ENCODE data around the gene CTRL.

DNA sequence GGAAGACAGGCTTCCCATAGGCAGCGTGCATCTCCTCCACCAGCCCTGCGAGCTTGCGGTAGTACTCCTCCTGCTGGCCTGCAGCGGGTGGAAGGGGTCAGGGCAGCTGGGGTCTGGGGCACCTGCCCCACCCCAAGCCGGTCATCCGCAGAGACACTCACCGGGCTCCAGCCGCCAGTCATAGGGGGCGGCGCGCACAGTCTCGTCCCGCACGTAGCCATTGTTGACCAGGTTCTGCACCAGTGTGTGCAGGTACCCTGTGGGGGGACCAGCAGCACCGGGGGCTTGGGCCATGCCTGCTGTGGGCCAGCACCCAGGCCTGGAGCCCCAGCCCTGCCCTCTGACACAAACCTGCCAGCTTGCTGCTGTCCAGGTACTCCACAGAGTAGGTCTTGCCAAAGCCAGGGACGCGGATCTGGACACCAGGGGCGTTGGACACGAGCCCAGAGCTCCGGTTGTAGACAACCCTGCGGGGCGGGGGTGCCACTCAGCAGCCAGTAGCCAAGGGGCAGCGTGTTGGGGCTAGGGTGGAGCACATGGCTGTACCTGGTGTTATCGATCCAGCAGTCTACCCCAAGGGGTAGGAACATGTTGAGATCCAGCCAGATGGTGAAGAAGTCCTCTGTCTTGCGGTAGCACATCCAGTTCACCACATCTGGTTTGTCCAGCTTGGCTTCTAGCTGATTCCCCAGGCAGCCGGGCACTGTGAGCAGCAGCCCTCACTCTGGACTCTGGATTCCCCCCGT is 11.0 kb upstream of the CTRL start:
- TF ChIP-seq, protein P1, sequence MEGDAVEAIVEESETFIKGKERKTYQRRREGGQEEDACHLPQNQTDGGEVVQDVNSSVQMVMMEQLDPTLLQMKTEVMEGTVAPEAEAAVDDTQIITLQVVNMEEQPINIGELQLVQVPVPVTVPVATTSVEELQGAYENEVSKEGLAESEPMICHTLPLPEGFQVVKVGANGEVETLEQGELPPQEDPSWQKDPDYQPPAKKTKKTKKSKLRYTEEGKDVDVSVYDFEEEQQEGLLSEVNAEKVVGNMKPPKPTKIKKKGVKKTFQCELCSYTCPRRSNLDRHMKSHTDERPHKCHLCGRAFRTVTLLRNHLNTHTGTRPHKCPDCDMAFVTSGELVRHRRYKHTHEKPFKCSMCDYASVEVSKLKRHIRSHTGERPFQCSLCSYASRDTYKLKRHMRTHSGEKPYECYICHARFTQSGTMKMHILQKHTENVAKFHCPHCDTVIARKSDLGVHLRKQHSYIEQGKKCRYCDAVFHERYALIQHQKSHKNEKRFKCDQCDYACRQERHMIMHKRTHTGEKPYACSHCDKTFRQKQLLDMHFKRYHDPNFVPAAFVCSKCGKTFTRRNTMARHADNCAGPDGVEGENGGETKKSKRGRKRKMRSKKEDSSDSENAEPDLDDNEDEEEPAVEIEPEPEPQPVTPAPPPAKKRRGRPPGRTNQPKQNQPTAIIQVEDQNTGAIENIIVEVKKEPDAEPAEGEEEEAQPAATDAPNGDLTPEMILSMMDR (optimal IDR thresholded peaks at IDR 0.05 in 1 of 3, IDR thresholded peaks at IDR 0.05 in 1 of 3, conservative IDR thresholded peaks at IDR 0.05 in 1 of 3; ENCODE audit: extremely low read depth in 1 of 3, insufficient read depth in 2 of 3, low read length in 3 of 3): no peak
- TF ChIP-seq EZH2 (IDR thresholded peaks at IDR 0.05; ENCODE audit: low read length): no peak
